Epithelial cell of prostate (primary cell): ENCODE measurements around the gene HABP4.

Experiments used
- DNase-seq: peaks from one replicate; pipeline ENCODE4 v3.0.0-alpha.2; 2011; ENCODE audit warnings: low read depth, low spot score
- H3K27ac ChIP-seq: fragments of 450-650 bp; 2 replicates; pipeline ENCODE4 v1.5.1; 2017; ENCODE audit warnings: mild to moderate bottlenecking

HABP4 gene

GRCh38 chr9:96514108-96514799 is 64.3 kb downstream of the HABP4 start:
- no peak for DNase-seq
- no peak overlapping the region for H3K27ac ChIP-seq

- no peak for DNase-seq
- H3K27ac ChIP-seq, result no peak overlapping the region
Measured at GRCh38 chr9:96514800-96515158, 64.8 kb downstream of the HABP4 start.

- H3K27ac ChIP-seq, result no peak overlapping the region
Measured at GRCh38 chr9:96515621-96516470, 65.9 kb downstream of the HABP4 start.

DNA sequence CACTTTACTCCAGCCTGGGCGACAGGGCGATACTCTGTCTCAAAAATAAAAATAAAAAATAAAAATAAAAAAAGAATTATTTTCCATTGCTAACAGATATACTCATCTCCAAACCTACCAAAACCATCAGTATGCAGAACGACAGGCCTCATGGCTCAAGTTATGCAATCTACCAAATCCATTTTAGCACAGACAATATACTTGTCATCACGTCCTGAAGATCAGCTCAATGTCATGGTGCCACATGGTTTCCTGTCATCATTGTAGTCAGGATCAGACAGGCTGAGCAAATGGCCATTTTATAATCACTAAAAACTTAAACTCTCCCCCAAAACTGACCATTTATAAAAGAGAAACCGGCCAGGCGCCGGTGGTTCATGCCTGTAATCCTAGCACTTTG is 69.1 kb downstream of the HABP4 start:
- H3K27ac ChIP-seq, result no peak overlapping the region
- no peak for DNase-seq

More at GRCh38 chr9:96515621-96516470, 65.9 kb downstream of the HABP4 start:
- DNase-seq, result no peak

GRCh38 chr9:96519787-96520186 is 69.8 kb downstream of the HABP4 start:
- DNase-seq, result no peak
- H3K27ac ChIP-seq, result no peak overlapping the region

DNA sequence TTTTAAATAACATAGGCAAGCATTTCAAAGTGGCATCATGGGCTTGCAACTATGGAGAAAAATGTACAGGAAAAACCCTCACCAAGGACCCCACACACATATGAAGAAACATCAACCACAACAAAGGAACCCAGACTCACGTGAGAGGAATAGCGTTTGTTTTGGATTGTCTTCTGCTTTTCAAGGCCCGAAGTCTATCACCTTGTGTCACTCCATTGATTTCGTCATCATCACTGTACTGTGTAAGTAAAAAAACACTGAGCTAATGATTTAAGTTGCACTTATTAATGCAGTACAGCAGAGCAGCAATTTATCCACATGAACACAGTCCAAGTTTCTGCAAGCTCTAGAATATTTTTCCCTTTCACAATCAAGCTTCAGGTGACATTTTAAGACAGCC is 72.4 kb downstream of the HABP4 start:
- no peak for DNase-seq
- H3K27ac ChIP-seq, result no peak overlapping the region

DNA sequence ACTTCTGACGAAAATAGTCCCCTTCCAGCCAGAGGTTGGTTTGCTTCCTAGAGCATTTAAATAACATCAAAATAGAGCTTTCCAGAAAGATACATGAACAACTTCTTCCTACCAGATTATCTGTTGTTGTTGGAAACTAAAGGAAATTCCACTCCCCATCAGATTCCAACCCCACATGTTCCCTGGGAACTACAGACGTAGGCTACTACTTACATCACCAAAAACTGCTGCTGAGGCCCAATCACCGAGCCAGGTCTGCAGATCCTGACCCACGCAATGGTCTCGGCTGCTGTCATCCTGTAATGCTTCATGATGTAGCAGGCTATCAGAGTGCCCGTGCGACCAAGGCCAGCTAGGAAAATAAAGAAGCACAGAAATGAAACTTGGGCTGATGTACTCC is 73.4 kb downstream of the HABP4 start:
- DNase-seq, result no peak
- no peak overlapping the region for H3K27ac ChIP-seq

DNA sequence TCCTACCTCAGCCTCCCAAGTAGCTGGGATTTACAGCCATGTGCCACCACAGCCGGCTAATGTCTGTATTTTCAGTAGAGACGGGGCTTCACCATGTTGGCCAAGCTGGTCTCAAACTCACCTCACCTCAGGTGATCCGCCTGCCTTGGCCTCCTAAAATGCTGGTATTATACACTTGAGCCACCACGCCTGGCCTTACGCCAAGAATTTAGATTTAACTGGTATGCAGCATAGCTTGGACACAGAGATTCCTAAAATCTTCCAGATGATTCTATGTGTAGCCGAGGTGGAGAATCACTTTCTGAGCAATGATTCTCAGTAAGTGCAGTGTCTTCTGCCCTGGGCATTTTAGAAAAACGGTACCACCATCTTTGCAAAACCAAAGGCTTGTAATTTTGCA is 74.1 kb downstream of the HABP4 start:
- no peak overlapping the region for H3K27ac ChIP-seq
- DNase-seq, result no peak

DNA sequence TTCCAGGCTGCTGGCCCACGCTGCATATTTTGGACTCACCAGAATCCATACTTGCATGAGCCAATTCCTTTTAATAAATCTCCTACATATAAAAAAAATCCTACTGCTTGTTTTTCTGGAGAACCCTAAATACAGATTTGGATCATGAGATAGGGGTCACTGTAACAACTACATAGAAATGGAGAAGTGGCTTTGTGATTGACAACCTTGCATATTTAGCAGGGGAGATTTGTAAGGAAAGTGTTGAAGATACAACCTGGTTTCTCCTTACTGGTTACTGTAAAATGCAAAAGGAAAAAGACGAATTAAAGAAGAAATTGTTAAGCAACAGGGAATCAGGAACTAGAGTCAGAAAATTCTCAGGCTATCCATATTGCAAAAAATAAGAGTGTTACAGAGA is 74.8 kb downstream of the HABP4 start:
- H3K27ac ChIP-seq, result no peak overlapping the region
- no peak for DNase-seq

GRCh38 chr9:96532173-96532572 is 82.2 kb downstream of the HABP4 start:
- H3K27ac ChIP-seq, result no peak overlapping the region
- DNase-seq, result no peak

- no peak overlapping the region for H3K27ac ChIP-seq
- no peak for DNase-seq
Measured at GRCh38 chr9:96540106-96540505, 90.1 kb downstream of the HABP4 start.
